ENCODE data around the gene SRGAP2C.
"Not testable (repeated sequence)": the region's sequence is repeated elsewhere in the genome, so short reads cannot be mapped to it uniquely, and the experiment has no call there.

Gene SRGAP2C

GRCh38 chr1:121205786-121206711, 21.3 kb downstream of the SRGAP2C start:
- not testable (repeated sequence) for H3K36me3 Mint-ChIP-seq; H3K9me3 Mint-ChIP-seq; H3K4me3 Mint-ChIP-seq; H3K27ac Mint-ChIP-seq; DNase-seq; ATAC-seq (replicated peaks); H3K4me1 Mint-ChIP-seq; H3K27me3 Mint-ChIP-seq

- H3K4me3 Mint-ChIP-seq; H3K9me3 Mint-ChIP-seq; ATAC-seq (replicated peaks); H3K27ac Mint-ChIP-seq; H3K4me1 Mint-ChIP-seq; H3K27me3 Mint-ChIP-seq; H3K36me3 Mint-ChIP-seq; DNase-seq: not testable (repeated sequence)
These were observed 22.6 kb downstream of the SRGAP2C start for GRCh38 chr1:121207328-121207727.

GRCh38 chr1:121208375-121208774, 23.6 kb downstream of the SRGAP2C start:
- H3K4me1 Mint-ChIP-seq; H3K9me3 Mint-ChIP-seq; H3K4me3 Mint-ChIP-seq; ATAC-seq (replicated peaks); H3K27me3 Mint-ChIP-seq; H3K27ac Mint-ChIP-seq; DNase-seq; H3K36me3 Mint-ChIP-seq: not testable (repeated sequence)

- H3K4me1 Mint-ChIP-seq; ATAC-seq (replicated peaks); H3K36me3 Mint-ChIP-seq; H3K27me3 Mint-ChIP-seq; H3K9me3 Mint-ChIP-seq; H3K4me3 Mint-ChIP-seq; H3K27ac Mint-ChIP-seq; DNase-seq: not testable (repeated sequence)
These were observed 26.0 kb downstream of the SRGAP2C start for GRCh38 chr1:121210778-121211177.

- not testable (repeated sequence) for H3K4me3 Mint-ChIP-seq; H3K27me3 Mint-ChIP-seq; H3K9me3 Mint-ChIP-seq; H3K27ac Mint-ChIP-seq; ATAC-seq (replicated peaks); H3K4me1 Mint-ChIP-seq; H3K36me3 Mint-ChIP-seq; DNase-seq
These were observed 28.7 kb downstream of the SRGAP2C start for GRCh38 chr1:121213491-121213890.

GRCh38 chr1:121214544-121215156, 29.9 kb downstream of the SRGAP2C start:
- not testable (repeated sequence) for H3K27ac Mint-ChIP-seq, H3K27me3 Mint-ChIP-seq, H3K9me3 Mint-ChIP-seq, H3K4me3 Mint-ChIP-seq, DNase-seq, H3K4me1 Mint-ChIP-seq, H3K36me3 Mint-ChIP-seq
- ATAC-seq (replicated peaks) = peak; percentile 37 to 50

GRCh38 chr1:121215699-121216417, 31.1 kb downstream of the SRGAP2C start:
- not testable (repeated sequence) for H3K27me3 Mint-ChIP-seq, H3K4me3 Mint-ChIP-seq, DNase-seq, H3K4me1 Mint-ChIP-seq, H3K36me3 Mint-ChIP-seq, H3K27ac Mint-ChIP-seq, H3K9me3 Mint-ChIP-seq
- peak; percentile 95 to 96 for ATAC-seq (replicated peaks)

- not testable (repeated sequence) for H3K4me1 Mint-ChIP-seq; H3K4me3 Mint-ChIP-seq; ATAC-seq (replicated peaks); DNase-seq; H3K27me3 Mint-ChIP-seq; H3K9me3 Mint-ChIP-seq; H3K27ac Mint-ChIP-seq; H3K36me3 Mint-ChIP-seq
These were observed 31.9 kb downstream of the SRGAP2C start for GRCh38 chr1:121216676-121217075.

GRCh38 chr1:121221770-121222169, 37.0 kb downstream of the SRGAP2C start:
- peak; percentile 58 to 60 for ATAC-seq (replicated peaks)
- not testable (repeated sequence) for H3K36me3 Mint-ChIP-seq, DNase-seq, H3K4me1 Mint-ChIP-seq, H3K27me3 Mint-ChIP-seq, H3K9me3 Mint-ChIP-seq, H3K4me3 Mint-ChIP-seq
- peak overlapping the region; percentile 76 for H3K27ac Mint-ChIP-seq

GRCh38 chr1:121224714-121225113, 39.9 kb downstream of the SRGAP2C start:
- DNase-seq, H3K27me3 Mint-ChIP-seq, H3K36me3 Mint-ChIP-seq, H3K27ac Mint-ChIP-seq, H3K9me3 Mint-ChIP-seq, H3K4me1 Mint-ChIP-seq: not testable (repeated sequence)
- peak; percentile 98 to 99 for ATAC-seq (replicated peaks)
- H3K4me3 Mint-ChIP-seq = peak overlapping the region; percentile 4 to 61

GRCh38 chr1:121226295-121226904, 41.6 kb downstream of the SRGAP2C start:
- ATAC-seq (replicated peaks); H3K4me3 Mint-ChIP-seq; H3K27me3 Mint-ChIP-seq; DNase-seq; H3K27ac Mint-ChIP-seq; H3K36me3 Mint-ChIP-seq; H3K9me3 Mint-ChIP-seq; H3K4me1 Mint-ChIP-seq: not testable (repeated sequence)

GRCh38 chr1:121226925-121227324, 42.1 kb downstream of the SRGAP2C start:
- H3K27me3 Mint-ChIP-seq; ATAC-seq (replicated peaks); H3K4me3 Mint-ChIP-seq; DNase-seq; H3K9me3 Mint-ChIP-seq; H3K36me3 Mint-ChIP-seq; H3K27ac Mint-ChIP-seq; H3K4me1 Mint-ChIP-seq: not testable (repeated sequence)

GRCh38 chr1:121227544-121228330, 43.0 kb downstream of the SRGAP2C start:
- not testable (repeated sequence) for H3K4me3 Mint-ChIP-seq; ATAC-seq (replicated peaks)

GRCh38 chr1:121230636-121231035, 45.9 kb downstream of the SRGAP2C start:
- not testable (repeated sequence) for H3K4me3 Mint-ChIP-seq; DNase-seq; ATAC-seq (replicated peaks); H3K9me3 Mint-ChIP-seq; H3K27ac Mint-ChIP-seq; H3K36me3 Mint-ChIP-seq; H3K4me1 Mint-ChIP-seq; H3K27me3 Mint-ChIP-seq

More at GRCh38 chr1:121227544-121228330, 43.0 kb downstream of the SRGAP2C start:
- H3K4me1 Mint-ChIP-seq, H3K36me3 Mint-ChIP-seq, H3K27ac Mint-ChIP-seq, H3K9me3 Mint-ChIP-seq, DNase-seq, H3K27me3 Mint-ChIP-seq: not testable (repeated sequence)

All from stimulated activated naive B cell treated with anti-CD40 and anti-IgM and Interleukin-4, amounts not matched to agents 10 μg/mL and 1 μg/mL and 100 μg/mL, for 72 hours (primary cell).